ENCODE results near the gene ALB. TPM values are rescaled to one million over a fixed set of nuclear protein-coding genes. Genes with fewer than 3 reads are reported as not detected.
"Not testable (repeated sequence)": the region's sequence is repeated elsewhere in the genome, so short reads cannot be mapped to it uniquely, and the experiment has no call there.

ALB gene
- total RNA-seq, result not detected

GRCh38 chr4:73404042-73404441 lies at the start of gene ALB:
ALB (plus strand) TSS chr4:73404287; CDS start chr4:73404328, 41 bp downstream.
- Mint-ChIP-seq H3K27me3 (no peaks in the 10 kb centered on the region), H3K4me1 (no peaks in the 10 kb centered on the region), H3K9me3 (no peaks in the 10 kb centered on the region), H3K27ac (no peak within 1 kb of the TSS), H3K36me3 (ENCODE audit: low read depth) (no peaks in the 10 kb centered on the region), H3K4me3 (no peak within 1 kb of the TSS)
- no peak for ATAC-seq (replicated peaks)

- H3K27ac Mint-ChIP-seq; ATAC-seq (replicated peaks); H3K4me3 Mint-ChIP-seq; H3K4me1 Mint-ChIP-seq; H3K36me3 Mint-ChIP-seq (ENCODE audit: low read depth): not testable (repeated sequence)
- Mint-ChIP-seq H3K27me3 (peaks cover 11% of the 10 kb centered on the region), H3K9me3 (peaks cover 22% of the 10 kb centered on the region)
These were observed 46.9 kb upstream of the ALB start for GRCh38 chr4:73357174-73357573.

GRCh38 chr4:73369506-73370199 lies 34.4 kb upstream of the ALB start:
- not testable (repeated sequence) for ATAC-seq (replicated peaks); H3K4me1 Mint-ChIP-seq; H3K9me3 Mint-ChIP-seq; H3K4me3 Mint-ChIP-seq; H3K27ac Mint-ChIP-seq; H3K27me3 Mint-ChIP-seq; H3K36me3 Mint-ChIP-seq (ENCODE audit: low read depth)

- H3K4me1 Mint-ChIP-seq, result no peaks in the 10 kb centered on the region
- no peak for ATAC-seq (replicated peaks)
- no peak overlapping the region for H3K27ac Mint-ChIP-seq
- peaks cover 6% of the 10 kb centered on the region for H3K27me3 Mint-ChIP-seq
- no peak overlapping the region for H3K4me3 Mint-ChIP-seq
- no peaks in the 10 kb centered on the region for H3K9me3 Mint-ChIP-seq
- H3K36me3 Mint-ChIP-seq (ENCODE audit: low read depth), result no peaks in the 10 kb centered on the region
These were observed 28.8 kb upstream of the ALB start for GRCh38 chr4:73375328-73375741.

- Mint-ChIP-seq H3K36me3 (ENCODE audit: low read depth) (no peaks in the 10 kb centered on the region), H3K27me3 (peaks cover 4% of the 10 kb centered on the region), H3K4me3 (no peak overlapping the region), H3K27ac (no peak overlapping the region), H3K4me1 (no peaks in the 10 kb centered on the region), H3K9me3 (no peaks in the 10 kb centered on the region)
- no peak for ATAC-seq (replicated peaks)
These were observed 27.8 kb upstream of the ALB start for GRCh38 chr4:73376251-73376650.

- no peak overlapping the region for H3K27ac Mint-ChIP-seq
- peaks cover 4% of the 10 kb centered on the region for H3K27me3 Mint-ChIP-seq
- H3K9me3 Mint-ChIP-seq, result no peaks in the 10 kb centered on the region
- H3K4me1 Mint-ChIP-seq, result no peaks in the 10 kb centered on the region
- no peak for ATAC-seq (replicated peaks)
- no peaks in the 10 kb centered on the region for H3K36me3 Mint-ChIP-seq (ENCODE audit: low read depth)
- H3K4me3 Mint-ChIP-seq, result no peak overlapping the region
These were observed 27.1 kb upstream of the ALB start for GRCh38 chr4:73376976-73377375.

- ATAC-seq (replicated peaks), result no peak
- no peaks in the 10 kb centered on the region for H3K4me1 Mint-ChIP-seq
- no peaks in the 10 kb centered on the region for H3K9me3 Mint-ChIP-seq
- no peak overlapping the region for H3K27ac Mint-ChIP-seq
- no peak overlapping the region for H3K4me3 Mint-ChIP-seq
- H3K27me3 Mint-ChIP-seq, result peaks cover 7% of the 10 kb centered on the region
- no peaks in the 10 kb centered on the region for H3K36me3 Mint-ChIP-seq (ENCODE audit: low read depth)
These were observed 25.2 kb upstream of the ALB start for GRCh38 chr4:73378887-73379286.

GRCh38 chr4:73379946-73380345 lies 24.1 kb upstream of the ALB start:
- Mint-ChIP-seq H3K27me3 (peaks cover 7% of the 10 kb centered on the region), H3K9me3 (no peaks in the 10 kb centered on the region), H3K4me1 (no peaks in the 10 kb centered on the region), H3K4me3 (no peak overlapping the region), H3K36me3 (ENCODE audit: low read depth) (no peaks in the 10 kb centered on the region), H3K27ac (no peak overlapping the region)
- no peak for ATAC-seq (replicated peaks)

- no peak overlapping the region for H3K27ac Mint-ChIP-seq
- no peak overlapping the region for H3K4me3 Mint-ChIP-seq
- no peak for ATAC-seq (replicated peaks)
- H3K27me3 Mint-ChIP-seq, result peaks cover 7% of the 10 kb centered on the region
- no peaks in the 10 kb centered on the region for H3K36me3 Mint-ChIP-seq (ENCODE audit: low read depth)
- no peaks in the 10 kb centered on the region for H3K4me1 Mint-ChIP-seq
- peaks cover 2% of the 10 kb centered on the region for H3K9me3 Mint-ChIP-seq
These were observed 22.9 kb upstream of the ALB start for GRCh38 chr4:73381214-73381613.

GRCh38 chr4:73383452-73383851 lies 20.6 kb upstream of the ALB start:
- no peaks in the 10 kb centered on the region for H3K36me3 Mint-ChIP-seq (ENCODE audit: low read depth)
- ATAC-seq (replicated peaks), result no peak
- H3K9me3 Mint-ChIP-seq, result peaks cover 3% of the 10 kb centered on the region
- H3K27ac Mint-ChIP-seq, result no peak overlapping the region
- no peak overlapping the region for H3K4me3 Mint-ChIP-seq
- H3K27me3 Mint-ChIP-seq, result peaks cover 3% of the 10 kb centered on the region
- no peaks in the 10 kb centered on the region for H3K4me1 Mint-ChIP-seq

GRCh38 chr4:73387552-73387951 lies 16.5 kb upstream of the ALB start:
- H3K4me1 Mint-ChIP-seq, result no peaks in the 10 kb centered on the region
- no peak for ATAC-seq (replicated peaks)
- H3K36me3 Mint-ChIP-seq (ENCODE audit: low read depth), result no peaks in the 10 kb centered on the region
- H3K4me3 Mint-ChIP-seq, result no peak overlapping the region
- no peak overlapping the region for H3K27ac Mint-ChIP-seq
- peaks cover 3% of the 10 kb centered on the region for H3K9me3 Mint-ChIP-seq
- H3K27me3 Mint-ChIP-seq, result peaks cover 7% of the 10 kb centered on the region

GRCh38 chr4:73388887-73389286 lies 15.2 kb upstream of the ALB start:
- ATAC-seq (replicated peaks), result no peak
- H3K9me3 Mint-ChIP-seq, result peaks cover 3% of the 10 kb centered on the region
- no peaks in the 10 kb centered on the region for H3K36me3 Mint-ChIP-seq (ENCODE audit: low read depth)
- no peaks in the 10 kb centered on the region for H3K4me1 Mint-ChIP-seq
- H3K27ac Mint-ChIP-seq, result no peak overlapping the region
- H3K4me3 Mint-ChIP-seq, result no peak overlapping the region
- peaks cover 7% of the 10 kb centered on the region for H3K27me3 Mint-ChIP-seq

- not testable (repeated sequence) for H3K4me1 Mint-ChIP-seq; H3K27ac Mint-ChIP-seq; H3K27me3 Mint-ChIP-seq; H3K4me3 Mint-ChIP-seq; H3K36me3 Mint-ChIP-seq (ENCODE audit: low read depth); H3K9me3 Mint-ChIP-seq; ATAC-seq (replicated peaks)
These were observed 14.4 kb upstream of the ALB start for GRCh38 chr4:73389663-73390062.

- no peaks in the 10 kb centered on the region for H3K9me3 Mint-ChIP-seq
- H3K36me3 Mint-ChIP-seq (ENCODE audit: low read depth), result no peaks in the 10 kb centered on the region
- H3K4me1 Mint-ChIP-seq, result no peaks in the 10 kb centered on the region
- H3K4me3 Mint-ChIP-seq, result no peak overlapping the region
- peaks cover 8% of the 10 kb centered on the region for H3K27me3 Mint-ChIP-seq
- no peak for ATAC-seq (replicated peaks)
- H3K27ac Mint-ChIP-seq, result no peak overlapping the region
These were observed 12.3 kb upstream of the ALB start for GRCh38 chr4:73391774-73392173.

- Mint-ChIP-seq H3K27me3 (peaks cover 12% of the 10 kb centered on the region), H3K9me3 (no peaks in the 10 kb centered on the region), H3K36me3 (ENCODE audit: low read depth) (no peaks in the 10 kb centered on the region), H3K27ac (no peak overlapping the region), H3K4me3 (no peak overlapping the region), H3K4me1 (no peaks in the 10 kb centered on the region)
- no peak for ATAC-seq (replicated peaks)
These were observed 11.2 kb upstream of the ALB start for GRCh38 chr4:73392936-73393335.

GRCh38 chr4:73396304-73396703 lies 7.8 kb upstream of the ALB start:
- Mint-ChIP-seq H3K36me3 (ENCODE audit: low read depth) (no peaks in the 10 kb centered on the region), H3K4me3 (no peak overlapping the region), H3K9me3 (no peaks in the 10 kb centered on the region), H3K4me1 (no peaks in the 10 kb centered on the region), H3K27me3 (peaks cover 11% of the 10 kb centered on the region), H3K27ac (no peak overlapping the region)
- ATAC-seq (replicated peaks), result no peak

Measured in activated T-helper 17 cell treated with anti-CD3 and anti-CD28 coated beads, Interleukin-2, amount 50 U/mL, for 72 hours (primary cell).